GM21423 (cell line): ENCODE data around the gene CD7.

Source experiments
- ATAC-seq: cut with Tn5 transposase; IDR thresholded peaks from one replicate; pipeline ENCODE4 v1.9.1; 2021; ENCODE audit warnings: mild to moderate bottlenecking, moderate library complexity; ENCODE audit not compliant: unreplicated experiment

CD7 gene

DNA sequence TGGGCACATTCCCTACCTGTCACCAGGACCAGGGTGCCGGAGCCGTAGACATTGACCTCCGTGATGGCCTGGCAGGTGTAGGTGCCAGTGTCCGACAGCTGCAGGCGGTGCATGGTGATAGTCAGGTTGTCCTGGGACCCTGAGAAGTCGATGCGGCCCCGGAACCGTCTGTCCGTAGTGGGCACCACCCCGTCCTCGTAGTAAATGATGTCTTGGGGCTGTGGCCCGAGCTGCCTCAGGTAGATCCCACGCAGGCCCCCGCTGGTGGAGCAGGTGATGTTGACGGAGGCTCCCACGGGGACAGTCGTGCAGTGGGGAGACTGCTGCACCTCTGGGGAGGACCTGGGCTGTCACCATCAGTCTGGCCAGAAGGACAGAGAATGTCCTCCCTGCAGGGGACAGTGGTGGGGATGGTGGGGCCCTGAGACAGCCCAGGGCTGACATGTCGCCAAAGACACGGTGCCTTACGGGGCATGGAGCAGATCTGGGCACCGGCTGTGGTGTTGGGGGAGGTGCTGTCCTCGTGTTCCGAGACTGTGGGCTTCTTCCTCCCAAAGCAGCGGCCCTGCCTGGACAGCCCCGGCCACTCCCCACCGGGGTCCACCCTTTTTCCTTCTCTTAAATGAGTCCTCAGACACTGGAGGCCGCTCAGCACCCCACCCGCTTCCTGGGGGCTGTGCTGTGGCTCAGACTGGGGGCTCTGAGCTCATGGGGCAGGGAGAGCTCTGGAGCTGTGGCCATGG lies 586 bp downstream of the CD7 start:
- ATAC-seq: no peak

DNA sequence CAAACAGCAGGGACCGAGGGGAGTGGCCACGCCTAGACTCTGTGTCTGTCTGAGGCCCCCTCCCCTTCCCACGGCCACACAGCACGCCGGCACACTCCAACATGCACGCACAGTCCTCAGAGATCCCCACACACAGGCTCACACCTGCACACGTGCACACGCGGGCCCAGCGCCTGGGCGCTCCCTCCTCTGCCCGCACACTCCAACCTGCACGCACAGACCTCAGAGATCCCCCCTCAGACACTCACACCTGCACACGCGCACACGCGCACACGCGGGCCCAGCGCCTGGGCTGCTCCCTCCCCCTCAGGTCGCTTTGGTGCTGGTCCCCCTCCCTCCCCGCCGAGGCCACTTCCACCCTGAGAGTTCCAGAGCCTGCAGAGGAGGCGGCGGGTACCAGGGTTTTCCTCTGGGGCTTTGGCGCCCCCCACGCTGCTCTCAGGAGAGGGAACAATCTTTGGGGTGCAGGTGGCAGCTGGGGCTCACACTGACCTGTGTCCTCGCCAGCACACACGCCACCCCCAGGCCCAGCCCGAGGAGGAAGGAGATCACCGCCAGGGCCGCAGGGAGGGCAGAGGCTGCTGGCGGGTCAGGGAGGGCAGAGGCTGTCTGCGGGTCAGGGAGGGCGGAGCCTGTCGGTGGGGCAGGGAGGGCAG lies 1.6 kb downstream of the CD7 start:
- ATAC-seq: no peak

DNA sequence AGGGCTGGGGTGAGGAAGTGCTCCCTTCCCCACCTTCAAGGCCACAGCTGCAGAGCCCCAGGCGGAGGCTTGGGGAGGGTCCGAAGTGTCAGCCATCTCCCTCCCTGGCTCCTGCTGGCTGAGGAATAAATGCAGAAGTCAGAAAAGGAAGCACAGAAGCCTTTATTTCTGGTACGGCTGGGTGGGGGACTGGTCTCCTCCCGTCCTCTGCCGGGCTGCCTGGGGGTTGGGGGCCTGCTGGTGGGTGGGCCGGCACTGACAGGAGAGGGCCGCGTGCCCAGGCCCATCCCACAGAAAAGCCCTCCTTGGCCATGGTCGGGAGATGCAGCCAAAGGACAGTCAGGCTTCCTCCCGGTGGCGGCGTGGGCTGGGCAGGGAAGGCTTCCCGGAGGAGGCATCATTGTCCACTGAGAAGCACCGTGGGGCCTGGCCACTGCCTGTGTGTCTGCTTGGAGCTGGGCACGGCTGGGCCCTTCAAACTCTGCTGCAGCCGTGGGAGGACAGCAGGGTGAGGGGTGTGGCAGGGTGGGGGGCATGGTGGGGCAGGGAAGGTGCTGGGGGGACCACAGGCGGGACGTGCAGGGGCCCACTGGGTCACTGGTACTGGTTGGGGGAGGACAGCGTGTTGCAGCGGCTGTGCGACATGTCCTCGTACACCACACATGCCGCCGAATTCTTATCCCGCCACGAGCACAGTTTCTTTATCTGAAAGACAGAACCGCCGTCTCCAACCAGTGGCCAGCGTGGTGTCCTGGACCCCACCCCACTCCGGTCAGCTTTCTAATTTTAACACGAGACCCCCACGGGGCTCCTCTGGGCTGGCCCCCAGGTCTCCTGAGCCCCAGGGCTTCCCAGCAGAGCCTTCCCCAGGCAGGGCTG lies 2.4 kb downstream of the CD7 start:
- ATAC-seq: no peak

DNA sequence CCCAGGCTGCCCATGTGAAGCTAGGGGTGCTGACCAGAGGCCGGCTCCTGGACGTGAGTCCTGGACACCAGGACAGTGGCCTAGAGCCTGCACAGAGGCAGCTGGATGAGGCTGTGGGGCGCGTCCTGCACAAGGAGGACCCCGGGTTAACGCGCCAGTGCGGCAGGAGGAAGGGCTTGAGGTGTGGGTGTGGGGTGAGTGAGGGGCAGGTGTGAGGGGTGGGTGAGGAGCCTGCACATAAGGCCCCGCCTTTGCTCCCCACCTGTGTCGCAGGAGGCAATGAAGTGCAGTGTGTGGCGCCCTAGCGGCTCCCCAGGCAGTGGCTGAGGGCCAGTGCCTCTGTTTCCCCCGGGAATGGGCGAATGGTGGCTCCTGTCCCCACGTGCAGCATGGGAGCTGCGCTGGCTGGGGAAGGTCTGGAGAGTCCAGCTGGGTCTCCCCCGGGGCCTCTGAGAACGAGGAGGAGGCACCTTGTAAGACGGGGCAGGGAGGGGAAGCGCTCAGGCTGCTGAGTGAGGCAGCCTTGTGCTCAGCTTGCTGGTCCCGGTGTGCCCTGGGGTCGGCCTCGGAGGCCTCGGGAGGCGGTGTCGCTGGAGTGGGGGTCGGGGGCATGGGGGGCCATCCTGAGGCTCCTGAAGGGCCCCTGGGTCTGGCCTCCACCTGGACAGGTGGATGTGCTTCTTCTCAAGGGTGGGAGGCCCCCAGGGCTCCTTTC lies 3.2 kb downstream of the CD7 start:
- no peak for ATAC-seq

DNA sequence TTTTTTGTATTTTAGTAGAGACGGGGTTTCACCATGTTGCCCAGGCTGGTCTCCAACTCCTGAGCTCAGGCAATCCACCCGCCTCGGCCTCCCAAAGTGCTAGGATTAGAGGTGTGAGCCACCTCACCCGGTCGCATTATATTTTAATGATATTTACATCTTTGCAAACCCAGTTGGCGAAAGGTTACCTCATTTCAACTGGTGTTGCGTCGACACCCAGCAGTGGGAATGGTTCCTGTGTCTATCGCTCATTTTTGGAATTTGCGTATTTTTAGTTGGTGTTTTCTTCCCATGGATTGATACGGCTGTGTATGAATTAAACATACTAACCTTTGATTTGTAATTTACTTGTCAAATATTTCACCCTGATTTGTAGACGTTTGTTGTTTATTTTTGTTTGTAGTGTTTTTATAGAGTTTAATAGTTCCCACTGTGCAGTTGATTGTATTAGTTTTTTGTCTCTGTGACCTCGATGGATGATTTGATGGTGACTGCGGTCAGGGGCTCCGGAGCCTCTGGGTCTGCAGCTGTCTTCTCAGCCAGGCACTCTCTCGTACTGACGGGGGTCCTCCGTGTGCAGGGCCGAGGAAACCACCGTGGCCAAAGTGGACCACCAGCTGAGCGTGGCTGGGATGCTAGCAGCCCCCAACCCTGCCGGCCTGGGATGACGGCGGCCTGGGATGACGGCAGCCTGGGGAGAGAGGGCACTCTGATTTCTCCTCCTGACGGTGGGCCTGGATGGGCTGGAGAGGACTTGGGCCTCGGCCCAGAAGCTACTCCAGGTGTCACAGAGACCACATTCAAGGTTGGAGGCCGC lies 4.0 kb downstream of the CD7 start:
- ATAC-seq: no peak

DNA sequence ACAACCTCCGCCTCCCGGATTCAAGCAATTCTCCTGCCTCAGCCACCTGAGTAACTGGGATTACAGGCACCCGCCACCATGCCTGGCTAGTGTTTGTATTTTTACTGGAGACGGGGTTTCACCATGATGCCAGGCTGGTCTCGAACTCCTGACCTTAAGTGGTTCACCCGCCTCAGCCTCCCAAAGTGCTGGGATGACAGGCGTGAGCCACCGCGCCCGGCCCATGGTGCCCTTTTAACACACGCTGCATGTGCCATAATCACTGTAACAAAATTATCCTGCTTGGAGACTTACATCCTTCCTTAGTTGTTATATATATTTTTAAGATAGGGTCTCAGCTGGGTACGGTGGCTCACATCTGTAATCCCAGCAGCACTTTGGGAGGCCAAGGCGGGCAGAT lies 5.4 kb downstream of the CD7 start:
- no peak for ATAC-seq

DNA sequence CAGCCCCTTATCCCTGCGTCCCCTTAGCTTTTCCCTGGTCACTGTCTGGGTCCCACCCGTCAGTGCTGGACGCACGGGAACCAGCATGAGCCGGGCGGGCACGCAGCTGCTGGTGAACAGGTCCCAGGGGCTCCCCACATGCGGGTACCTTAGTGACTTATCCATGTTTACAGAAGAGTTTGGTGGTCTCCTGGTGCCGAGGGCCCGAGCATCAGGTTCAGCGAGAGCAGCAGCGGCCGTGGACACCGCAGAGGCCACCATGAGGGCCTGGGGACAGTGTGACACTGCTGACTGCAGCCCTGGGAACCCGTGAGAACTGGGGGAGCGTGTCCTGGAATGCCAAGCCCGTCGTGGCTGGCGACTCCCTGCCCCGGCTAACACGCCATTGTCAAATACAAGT lies 6.5 kb downstream of the CD7 start:
- ATAC-seq: no peak

DNA sequence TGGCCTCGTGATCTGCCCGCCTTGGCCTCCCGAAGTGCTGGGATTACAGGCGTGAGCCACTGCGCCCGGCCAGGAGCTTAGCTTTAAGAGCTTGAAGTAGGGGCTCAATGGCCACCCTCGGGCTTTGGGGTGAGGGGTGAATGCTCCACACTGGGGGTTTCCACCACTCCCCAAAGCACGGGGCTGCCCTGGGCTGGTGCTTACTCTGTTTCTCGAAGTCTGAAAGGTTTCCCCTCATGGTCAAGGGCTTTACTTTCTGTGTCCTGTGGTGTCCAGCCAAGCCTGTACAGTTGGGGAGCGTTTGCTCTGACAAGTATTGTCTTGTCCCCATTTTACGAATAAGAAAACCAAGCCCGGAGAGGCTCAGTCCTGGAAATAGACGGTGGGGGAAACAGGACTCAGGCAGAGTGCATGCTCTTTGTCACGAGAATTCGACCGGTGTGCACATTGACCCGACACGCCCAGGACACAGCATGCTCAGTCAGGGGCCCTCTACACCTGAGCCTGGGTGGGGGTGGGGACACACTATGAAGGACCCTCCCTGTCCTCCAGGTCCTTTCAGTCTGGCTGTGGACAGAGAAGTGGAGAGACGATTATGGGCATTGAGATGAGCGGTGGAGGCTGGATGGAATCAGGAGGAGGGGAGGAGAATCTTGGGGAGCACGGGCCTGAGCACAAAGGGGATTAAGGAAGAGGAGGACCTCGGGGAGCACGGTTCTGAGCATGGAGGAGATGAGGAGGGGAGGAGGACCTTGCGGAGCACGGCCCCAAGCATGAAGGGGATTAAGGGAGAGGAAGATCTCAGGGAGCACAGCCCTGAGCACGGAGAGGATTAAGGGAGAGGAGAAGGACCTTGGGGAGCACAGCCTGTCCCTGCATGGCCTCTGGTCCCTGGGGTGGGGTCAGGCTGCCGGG lies 7.5 kb downstream of the CD7 start:
- no peak for ATAC-seq

DNA sequence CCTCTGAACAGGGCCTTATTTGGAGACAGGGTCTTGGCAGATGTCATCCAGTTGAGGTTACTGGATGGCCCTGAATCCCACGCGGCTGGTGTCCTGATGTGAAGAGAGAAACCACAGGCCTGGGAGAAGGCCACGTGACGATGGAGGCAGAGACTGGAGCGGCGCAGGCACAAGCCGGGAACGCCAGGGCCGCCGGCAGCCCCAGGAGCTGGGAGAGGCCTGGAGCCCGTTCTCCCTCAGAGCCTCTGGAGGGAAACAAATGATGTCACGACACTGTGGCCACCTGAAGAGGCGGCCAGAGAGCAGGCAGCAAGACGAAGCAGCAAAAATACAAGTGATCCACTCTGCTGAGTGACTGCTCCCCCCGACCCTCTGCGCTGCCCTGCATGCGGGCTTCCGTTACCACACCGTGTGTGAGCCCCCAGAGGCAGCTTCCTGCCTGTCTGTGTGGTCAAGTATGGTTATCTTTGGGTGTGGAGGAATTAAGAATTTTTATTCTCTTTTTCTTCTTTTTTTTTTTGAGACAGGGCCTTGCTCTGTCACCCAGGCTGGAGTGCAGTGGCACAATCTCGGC lies 11.6 kb downstream of the CD7 start:
- ATAC-seq: no peak

DNA sequence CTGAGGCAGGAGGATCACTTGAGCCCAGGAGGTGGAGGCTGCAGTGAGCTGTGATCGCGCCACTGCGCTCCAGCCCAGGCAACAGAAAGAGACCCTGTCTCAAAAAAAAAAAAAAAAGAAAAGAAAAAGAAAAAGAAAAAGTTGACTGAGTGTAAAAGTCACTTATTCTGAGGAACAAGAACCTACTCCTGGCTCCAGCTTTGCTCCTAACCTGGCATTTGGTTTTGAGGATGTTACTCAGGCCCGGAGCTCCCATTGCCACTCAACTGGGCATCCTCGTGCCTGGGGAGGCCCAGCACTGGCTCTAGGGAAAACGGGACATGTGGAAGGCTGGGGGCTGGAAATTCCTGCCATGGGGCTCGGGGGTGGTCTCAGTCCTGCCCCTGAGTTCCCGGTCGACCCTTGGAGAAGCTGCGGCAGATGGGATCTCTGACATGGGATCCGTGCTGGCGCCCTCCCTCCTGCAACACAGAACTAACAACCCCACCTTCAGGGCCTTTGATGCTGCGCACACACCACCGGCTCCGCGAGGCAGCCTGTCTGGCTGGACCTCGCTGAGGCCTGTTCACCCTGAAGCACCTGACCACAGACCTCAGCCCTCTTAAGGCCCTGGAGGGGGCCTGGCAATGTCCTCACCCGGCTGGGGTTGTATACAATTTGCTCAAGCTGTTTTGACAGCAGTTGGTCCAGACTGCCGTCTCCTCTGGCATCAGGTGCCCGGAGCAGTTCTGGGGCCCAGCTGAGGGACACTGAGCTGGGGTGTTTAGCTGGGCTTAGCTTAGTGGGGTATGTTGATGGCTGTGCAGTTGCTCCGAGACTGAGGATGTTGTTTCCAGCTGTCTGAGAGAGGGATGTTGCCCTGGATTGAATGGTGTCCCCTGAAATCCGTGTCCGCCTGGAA lies 12.3 kb downstream of the CD7 start:
- ATAC-seq: no peak

DNA sequence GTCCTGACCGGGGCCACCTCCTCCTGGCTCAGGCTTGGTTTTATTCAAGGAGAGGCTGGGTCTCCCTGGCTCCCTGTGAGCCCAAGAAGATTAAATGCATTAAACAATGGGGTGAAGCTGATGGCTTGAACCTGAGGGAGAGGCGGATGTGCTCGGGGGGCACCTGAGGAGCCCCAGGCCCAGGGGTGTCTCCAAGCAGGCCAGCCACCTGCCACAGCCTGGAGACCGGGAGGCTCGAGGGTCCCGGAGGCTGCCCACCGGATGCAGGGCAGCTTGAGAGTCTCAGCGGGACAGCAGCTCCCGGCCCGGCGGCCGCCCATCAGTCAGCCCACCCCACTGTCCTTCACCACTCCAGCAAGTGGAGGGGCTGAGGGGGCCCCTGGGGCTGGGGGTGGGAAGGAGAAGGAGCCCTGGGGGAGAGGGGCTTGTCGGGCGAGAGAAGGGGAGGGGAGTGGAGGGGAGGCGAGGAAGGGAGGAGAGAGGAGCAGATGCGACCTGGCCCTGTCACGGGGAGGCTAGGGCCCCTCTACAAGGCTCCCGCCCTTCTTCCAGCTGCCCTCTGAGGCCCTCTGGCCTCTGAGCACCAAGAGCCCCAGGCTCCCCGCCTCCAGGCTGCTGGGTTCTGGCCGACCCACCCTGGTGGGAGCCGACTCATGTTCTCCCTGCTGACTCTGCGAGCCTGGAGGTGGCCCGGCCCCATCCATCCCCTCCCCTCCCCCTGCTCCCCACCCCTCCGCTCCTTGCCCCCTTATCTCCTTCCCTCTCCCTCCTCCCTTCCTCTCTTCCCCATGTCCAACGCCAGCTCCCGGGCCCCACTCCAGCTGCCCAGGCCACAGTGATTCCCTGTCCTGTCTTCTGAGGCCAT lies 13.2 kb downstream of the CD7 start:
- no peak for ATAC-seq

DNA sequence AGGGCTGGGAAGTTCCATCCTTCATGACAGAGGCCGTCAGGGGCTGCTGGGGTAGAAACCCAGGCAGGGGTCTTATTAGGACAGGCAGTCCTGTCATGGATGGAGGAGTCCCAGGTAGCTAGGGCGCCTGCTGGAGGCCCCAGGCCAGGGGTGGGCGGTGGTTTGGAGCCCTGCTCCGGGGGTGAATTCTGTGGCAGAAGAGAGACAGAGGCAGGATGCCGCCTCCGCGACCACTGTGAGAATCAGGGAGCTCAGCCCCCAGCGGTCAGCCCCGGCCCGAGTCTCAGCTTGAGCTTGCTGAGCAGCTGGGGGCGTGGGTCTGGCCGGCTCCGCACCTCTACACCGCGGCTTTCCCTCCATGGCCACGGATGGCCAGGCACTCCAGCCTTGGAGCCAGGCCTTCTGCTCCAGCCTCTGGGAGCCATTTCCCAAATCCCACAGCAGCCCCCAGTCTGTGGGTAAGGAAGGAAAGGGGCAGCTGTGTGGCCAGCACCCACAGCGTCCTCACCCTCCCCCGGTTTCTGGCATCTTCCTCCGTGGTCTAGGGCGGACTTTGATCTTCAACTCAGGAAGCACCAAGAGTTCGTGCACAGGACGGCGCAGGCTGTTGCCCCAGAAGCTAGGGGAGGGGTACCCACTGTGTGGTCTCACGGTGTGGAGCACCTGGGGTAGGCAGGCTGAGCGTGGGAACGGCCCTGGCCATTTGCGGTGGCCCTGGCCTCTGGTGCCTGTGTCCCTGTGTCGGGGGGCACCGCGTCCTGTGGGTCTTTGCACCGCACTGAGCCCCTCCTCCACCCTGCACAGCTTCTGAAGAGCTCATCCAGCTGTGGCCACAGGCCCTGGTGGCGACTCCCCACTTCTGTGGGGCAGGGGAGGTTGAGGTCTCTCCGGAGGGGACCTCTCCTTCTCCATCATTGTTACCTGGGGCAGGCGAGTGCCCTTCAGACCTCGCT lies 14.1 kb downstream of the CD7 start:
- no peak for ATAC-seq

DNA sequence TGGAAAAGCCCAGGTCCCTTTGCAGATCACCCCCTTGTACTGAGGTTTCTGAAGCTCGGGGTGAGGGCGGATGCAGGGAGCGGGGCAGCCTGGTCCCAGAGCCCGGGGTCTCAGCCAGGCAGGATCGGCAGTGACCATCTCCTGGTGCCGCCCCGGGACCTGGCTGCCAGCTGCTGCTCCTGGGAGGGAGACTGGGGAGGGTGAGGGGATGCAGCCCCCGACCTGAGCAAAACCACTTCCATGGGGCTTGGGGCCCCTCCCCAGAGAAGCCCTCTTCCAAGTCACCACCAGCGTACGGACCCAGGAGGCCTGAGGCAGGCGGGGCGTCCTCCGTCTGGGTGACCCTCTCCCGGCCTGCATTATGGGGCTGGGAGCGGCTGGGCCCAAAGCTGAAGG lies 14.8 kb downstream of the CD7 start:
- no peak for ATAC-seq

DNA sequence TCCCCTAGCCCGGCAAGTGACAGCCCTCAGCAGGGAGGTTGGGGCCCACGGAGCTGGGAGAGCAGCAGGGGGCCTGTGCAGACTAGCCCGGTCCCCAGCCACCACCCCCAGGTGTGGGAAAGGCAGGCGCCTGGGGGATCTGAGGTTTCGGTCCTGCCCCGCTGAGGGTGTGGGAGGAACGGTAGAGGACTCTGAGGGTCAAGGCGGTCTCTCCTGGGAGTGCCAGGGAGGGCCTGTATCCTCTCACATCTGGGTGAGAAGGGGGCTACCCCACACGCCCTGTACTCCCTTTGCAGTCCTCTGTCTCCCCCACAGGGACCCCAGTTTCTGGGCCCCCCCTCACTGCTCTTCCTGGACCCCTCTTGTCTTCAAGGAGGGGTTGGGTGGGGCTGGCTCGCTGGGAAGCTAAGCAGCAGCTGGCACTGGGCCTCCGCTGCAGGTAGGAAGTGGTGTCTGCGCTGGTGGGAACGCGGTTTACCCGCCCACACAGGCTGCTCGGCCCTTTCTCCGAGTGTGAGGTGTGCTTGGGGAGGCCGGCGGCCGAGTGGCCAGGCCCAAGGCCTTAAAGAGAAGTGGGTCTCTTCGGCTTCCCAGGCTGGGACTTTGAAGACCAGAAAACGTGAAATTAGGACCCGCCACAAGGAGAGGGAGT lies 15.4 kb downstream of the CD7 start:
- no peak for ATAC-seq

DNA sequence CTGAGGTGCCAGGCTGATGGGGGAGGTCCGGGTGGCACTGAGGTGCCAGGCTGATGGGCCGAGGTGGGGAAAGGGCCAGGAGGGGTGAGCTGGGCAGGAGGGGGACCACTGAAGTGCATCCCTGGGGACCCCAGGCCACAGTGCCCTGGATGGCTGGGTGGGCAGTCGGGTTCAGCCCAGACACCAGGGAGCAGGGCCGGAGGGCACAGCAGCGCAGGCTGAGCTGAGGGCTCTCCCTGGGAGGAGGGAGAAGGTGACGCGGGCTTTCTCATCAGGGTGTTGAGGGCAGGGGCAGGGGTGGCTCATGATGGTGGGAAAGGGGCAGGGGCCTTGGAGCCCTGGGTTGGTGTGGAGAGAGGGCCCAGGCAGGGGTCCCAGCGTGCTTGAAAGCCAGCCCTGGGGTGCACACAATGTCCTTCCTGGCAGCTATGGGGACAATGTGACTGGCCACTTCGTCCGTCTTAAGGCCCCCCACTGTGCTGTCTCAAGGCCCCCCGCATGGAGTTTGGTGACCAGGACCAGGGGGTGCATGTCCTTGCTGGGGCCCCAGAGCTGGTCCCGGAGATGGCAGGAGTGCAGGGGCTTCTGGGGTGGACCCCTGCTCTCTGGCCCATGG lies 16.0 kb downstream of the CD7 start:
- ATAC-seq: no peak
